ENCODE results near the gene RASGRF2. TPM values are rescaled to one million over a fixed set of nuclear protein-coding genes. Genes with fewer than 3 reads are reported as not detected.

Gene RASGRF2
- total and polyA plus RNA-seq, 2 of the 13 experiments (the other 11 are each of a cell fraction or from before 2014, with no cell fraction given), result 23.6 to 29.0 TPM

DNA sequence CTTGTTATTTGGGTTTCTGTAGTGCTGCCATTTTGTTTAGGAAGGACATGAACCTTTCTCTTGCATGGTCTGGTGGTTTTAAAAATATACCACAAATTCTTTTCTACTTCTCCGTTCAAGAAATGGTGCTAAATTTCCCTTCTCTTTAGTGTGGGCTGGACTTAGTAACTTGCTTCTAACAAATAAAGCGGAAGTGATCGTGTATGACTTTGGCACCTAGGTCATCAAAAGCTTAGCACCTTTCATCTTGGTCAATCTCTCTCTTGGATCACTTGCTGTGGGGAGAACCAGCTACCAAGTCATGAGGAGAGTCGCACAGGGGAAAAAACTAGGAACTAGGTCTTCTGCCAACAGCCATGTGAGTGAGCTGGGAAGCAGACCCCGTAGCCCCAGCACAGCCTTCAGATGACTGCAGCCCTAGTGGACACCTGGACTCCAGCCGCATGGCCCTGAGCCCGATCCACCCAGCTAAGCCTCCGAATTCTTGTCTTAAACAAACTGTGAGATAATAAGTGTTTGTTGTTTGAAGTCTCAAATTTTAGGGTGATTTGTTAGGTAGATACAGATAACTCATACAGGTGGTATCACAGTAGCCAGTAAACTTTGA is 185.3 kb downstream of the RASGRF2 start:
- Histone ChIP-seq H3K9ac (ENCODE audit: insufficient read depth, low read depth, low read length) (no peak overlapping the region), H3K27me3 (ENCODE audit: control insufficient read depth in 1 of 2, insufficient read depth in 2 of 2, low read length in 2 of 2) (no peaks in the 10 kb centered on the region), H3K9me3 (ENCODE audit: low read length) (no peaks in the 10 kb centered on the region), H4K20me1 (ENCODE audit: insufficient read depth, low read length) (no peaks in the 10 kb centered on the region), H3K4me1 (ENCODE audit: insufficient read depth, low read length) (no peaks in the 10 kb centered on the region), H3K36me3 (replicated peaks in 1 of 2; ENCODE audit: control insufficient read depth in 1 of 2, insufficient read depth in 2 of 2, low read length in 2 of 2) (peaks cover 2 to 8% of the 10 kb centered on the region in 2 experiments; a peak in 4 of 5 replicates), H3K4me3 (replicated peaks in 1 of 3; ENCODE audit: insufficient read depth in 1 of 3, low read depth in 2 of 3, low read length in 3 of 3) (no peak overlapping the region), H3K79me2 (ENCODE audit: insufficient read depth, low read length) (no peaks in the 10 kb centered on the region), H3K4me2 (ENCODE audit: low read depth, low read length) (no peak overlapping the region), H2AFZ (ENCODE audit: low read length) (no peak overlapping the region), H3K27ac (ENCODE audit: extremely low read length, insufficient read depth, low read length) (no peak overlapping the region)
- BruUV-seq (replicated peaks), result no TSS peak
- no peak for FAIRE-seq
- no peak for DNase-seq (ENCODE audit: low spot score)
- CTCF ChIA-PET (ENCODE audit: low intra/inter-chr PET ratio, low total read pairs), result no interaction called here
- WGBS (ENCODE audit: low lambda C conversion rate), result 97% methylated on average over 8 of the region's 8 CpGs
- no peak for ATAC-seq
- POLR2A ChIA-PET, result no interaction called here
- intact Hi-C loops (cut with micrococcal nuclease; ENCODE audit: unreplicated experiment) (no loop called here), in situ Hi-C loops (cut with HindIII; ENCODE audit: extremely low pct_ligation_motif_present, low pct_unique_long_range_greater_than_20kb) (no loop called here)
- TF ChIP-seq, protein P1, sequence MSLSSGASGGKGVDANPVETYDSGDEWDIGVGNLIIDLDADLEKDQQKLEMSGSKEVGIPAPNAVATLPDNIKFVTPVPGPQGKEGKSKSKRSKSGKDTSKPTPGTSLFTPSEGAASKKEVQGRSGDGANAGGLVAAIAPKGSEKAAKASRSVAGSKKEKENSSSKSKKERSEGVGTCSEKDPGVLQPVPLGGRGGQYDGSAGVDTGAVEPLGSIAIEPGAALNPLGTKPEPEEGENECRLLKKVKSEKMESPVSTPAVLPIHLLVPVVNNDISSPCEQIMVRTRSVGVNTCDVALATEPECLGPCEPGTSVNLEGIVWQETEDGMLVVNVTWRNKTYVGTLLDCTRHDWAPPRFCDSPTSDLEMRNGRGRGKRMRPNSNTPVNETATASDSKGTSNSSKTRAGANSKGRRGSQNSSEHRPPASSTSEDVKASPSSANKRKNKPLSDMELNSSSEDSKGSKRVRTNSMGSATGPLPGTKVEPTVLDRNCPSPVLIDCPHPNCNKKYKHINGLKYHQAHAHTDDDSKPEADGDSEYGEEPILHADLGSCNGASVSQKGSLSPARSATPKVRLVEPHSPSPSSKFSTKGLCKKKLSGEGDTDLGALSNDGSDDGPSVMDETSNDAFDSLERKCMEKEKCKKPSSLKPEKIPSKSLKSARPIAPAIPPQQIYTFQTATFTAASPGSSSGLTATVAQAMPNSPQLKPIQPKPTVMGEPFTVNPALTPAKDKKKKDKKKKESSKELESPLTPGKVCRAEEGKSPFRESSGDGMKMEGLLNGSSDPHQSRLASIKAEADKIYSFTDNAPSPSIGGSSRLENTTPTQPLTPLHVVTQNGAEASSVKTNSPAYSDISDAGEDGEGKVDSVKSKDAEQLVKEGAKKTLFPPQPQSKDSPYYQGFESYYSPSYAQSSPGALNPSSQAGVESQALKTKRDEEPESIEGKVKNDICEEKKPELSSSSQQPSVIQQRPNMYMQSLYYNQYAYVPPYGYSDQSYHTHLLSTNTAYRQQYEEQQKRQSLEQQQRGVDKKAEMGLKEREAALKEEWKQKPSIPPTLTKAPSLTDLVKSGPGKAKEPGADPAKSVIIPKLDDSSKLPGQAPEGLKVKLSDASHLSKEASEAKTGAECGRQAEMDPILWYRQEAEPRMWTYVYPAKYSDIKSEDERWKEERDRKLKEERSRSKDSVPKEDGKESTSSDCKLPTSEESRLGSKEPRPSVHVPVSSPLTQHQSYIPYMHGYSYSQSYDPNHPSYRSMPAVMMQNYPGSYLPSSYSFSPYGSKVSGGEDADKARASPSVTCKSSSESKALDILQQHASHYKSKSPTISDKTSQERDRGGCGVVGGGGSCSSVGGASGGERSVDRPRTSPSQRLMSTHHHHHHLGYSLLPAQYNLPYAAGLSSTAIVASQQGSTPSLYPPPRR (CRISPR knock-in tag; IDR thresholded peaks at IDR 0.05; ENCODE audit: borderline replicate concordance), result no peak
- TF ChIP-seq ZNF329 (CRISPR knock-in tag; IDR thresholded peaks at IDR 0.05; ENCODE audit: low read depth), result no peak
- TF ChIP-seq, protein P2, sequence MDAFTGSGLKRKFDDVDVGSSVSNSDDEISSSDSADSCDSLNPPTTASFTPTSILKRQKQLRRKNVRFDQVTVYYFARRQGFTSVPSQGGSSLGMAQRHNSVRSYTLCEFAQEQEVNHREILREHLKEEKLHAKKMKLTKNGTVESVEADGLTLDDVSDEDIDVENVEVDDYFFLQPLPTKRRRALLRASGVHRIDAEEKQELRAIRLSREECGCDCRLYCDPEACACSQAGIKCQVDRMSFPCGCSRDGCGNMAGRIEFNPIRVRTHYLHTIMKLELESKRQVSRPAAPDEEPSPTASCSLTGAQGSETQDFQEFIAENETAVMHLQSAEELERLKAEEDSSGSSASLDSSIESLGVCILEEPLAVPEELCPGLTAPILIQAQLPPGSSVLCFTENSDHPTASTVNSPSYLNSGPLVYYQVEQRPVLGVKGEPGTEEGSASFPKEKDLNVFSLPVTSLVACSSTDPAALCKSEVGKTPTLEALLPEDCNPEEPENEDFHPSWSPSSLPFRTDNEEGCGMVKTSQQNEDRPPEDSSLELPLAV (CRISPR knock-in tag; conservative IDR thresholded peaks at IDR 0.05; ENCODE audit: low read depth), result no peak
- no peak for TF ChIP-seq ZKSCAN5 (CRISPR knock-in tag; IDR thresholded peaks at IDR 0.05)
- TF ChIP-seq ZNF337 (CRISPR knock-in tag; IDR thresholded peaks at IDR 0.05; ENCODE audit: borderline replicate concordance, low read depth), result no peak
- no peak for TF ChIP-seq FOXM1 (CRISPR knock-in tag; IDR thresholded peaks at IDR 0.05)
- no peak for TF ChIP-seq CHD4 (IDR thresholded peaks at IDR 0.05; ENCODE audit: borderline replicate concordance, low read length)
- TF ChIP-seq, protein P3, sequence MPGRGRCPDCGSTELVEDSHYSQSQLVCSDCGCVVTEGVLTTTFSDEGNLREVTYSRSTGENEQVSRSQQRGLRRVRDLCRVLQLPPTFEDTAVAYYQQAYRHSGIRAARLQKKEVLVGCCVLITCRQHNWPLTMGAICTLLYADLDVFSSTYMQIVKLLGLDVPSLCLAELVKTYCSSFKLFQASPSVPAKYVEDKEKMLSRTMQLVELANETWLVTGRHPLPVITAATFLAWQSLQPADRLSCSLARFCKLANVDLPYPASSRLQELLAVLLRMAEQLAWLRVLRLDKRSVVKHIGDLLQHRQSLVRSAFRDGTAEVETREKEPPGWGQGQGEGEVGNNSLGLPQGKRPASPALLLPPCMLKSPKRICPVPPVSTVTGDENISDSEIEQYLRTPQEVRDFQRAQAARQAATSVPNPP (CRISPR knock-in tag; IDR thresholded peaks at IDR 0.05), result no peak
- TF ChIP-seq REL (CRISPR knock-in tag; conservative IDR thresholded peaks at IDR 0.05), result no peak
- no peak for TF ChIP-seq SALL1 (CRISPR knock-in tag; IDR thresholded peaks at IDR 0.05)
- no peak for TF ChIP-seq ZNF24 (IDR thresholded peaks at IDR 0.05)
- TF ChIP-seq ZNF224 (CRISPR knock-in tag; IDR thresholded peaks at IDR 0.05), result no peak
- TF ChIP-seq, protein P4, sequence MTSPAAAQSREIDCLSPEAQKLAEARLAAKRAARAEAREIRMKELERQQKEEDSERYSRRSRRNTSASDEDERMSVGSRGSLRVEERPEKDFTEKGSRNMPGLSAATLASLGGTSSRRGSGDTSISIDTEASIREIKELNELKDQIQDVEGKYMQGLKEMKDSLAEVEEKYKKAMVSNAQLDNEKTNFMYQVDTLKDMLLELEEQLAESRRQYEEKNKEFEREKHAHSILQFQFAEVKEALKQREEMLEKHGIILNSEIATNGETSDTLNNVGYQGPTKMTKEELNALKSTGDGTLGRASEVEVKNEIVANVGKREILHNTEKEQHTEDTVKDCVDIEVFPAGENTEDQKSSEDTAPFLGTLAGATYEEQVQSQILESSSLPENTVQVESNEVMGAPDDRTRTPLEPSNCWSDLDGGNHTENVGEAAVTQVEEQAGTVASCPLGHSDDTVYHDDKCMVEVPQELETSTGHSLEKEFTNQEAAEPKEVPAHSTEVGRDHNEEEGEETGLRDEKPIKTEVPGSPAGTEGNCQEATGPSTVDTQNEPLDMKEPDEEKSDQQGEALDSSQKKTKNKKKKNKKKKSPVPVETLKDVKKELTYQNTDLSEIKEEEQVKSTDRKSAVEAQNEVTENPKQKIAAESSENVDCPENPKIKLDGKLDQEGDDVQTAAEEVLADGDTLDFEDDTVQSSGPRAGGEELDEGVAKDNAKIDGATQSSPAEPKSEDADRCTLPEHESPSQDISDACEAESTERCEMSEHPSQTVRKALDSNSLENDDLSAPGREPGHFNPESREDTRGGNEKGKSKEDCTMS (CRISPR knock-in tag; conservative IDR thresholded peaks at IDR 0.05), result no peak
- TF ChIP-seq ZNF674 (CRISPR knock-in tag; IDR thresholded peaks at IDR 0.05; ENCODE audit: low read depth), result no peak
- TF ChIP-seq NAIF1 (CRISPR knock-in tag; IDR thresholded peaks at IDR 0.05; ENCODE audit: borderline replicate concordance), result no peak

Data from HepG2 (cell line).